Small intestine (tissue), 7 donors: ENCODE data around the gene RARA. TPM values are rescaled to one million over a fixed set of nuclear protein-coding genes. Genes with fewer than 3 reads are reported as not detected.
"Not testable (repeated sequence)": the region's sequence is repeated elsewhere in the genome, so short reads cannot be mapped to it uniquely, and the experiment has no call there.

Experiments
- DNase-seq, 2 donors: peaks; one replicate each; pipeline versions ENCODE4 v3.0.0 to v3.0.0-alpha.2; 2013
- FAIRE-seq: peaks from 2 replicates; lab custom pipeline; 2012; peaks lifted over from hg19 to GRCh38; lab: Jason Lieb, UNC
- H3K27ac ChIP-seq, 3 donors: one replicate each; pipeline ENCODE4 v1.5.1; 2013; ENCODE audit warnings: low read length in 2 of 3, mild to moderate bottlenecking in 2 of 3, control low read depth in 1 of 3, inconsistent platforms in 1 of 3, low read depth in 1 of 3, moderate library complexity in 1 of 3
- H3K27me3 ChIP-seq, 3 donors: one replicate each; pipeline ENCODE4 v1.6.1; 2013; ENCODE audit warnings: low read length in 3 of 3, inconsistent platforms in 1 of 3; ENCODE audit not compliant: control insufficient read depth in 3 of 3, insufficient read depth in 3 of 3
- H3K36me3 ChIP-seq, 3 donors: one replicate each; pipeline ENCODE4 v1.6.1; 2013; ENCODE audit warnings: low read length in 3 of 3, inconsistent platforms in 1 of 3, low read depth in 1 of 3, mild to moderate bottlenecking in 1 of 3, moderate library complexity in 1 of 3; ENCODE audit not compliant: control insufficient read depth in 3 of 3, insufficient read depth in 2 of 3
- H3K4me1 ChIP-seq, 3 donors: one replicate each; pipeline ENCODE4 v1.6.1; 2013; ENCODE audit warnings: low read length in 2 of 3, inconsistent platforms in 1 of 3, low read depth in 1 of 3, mild to moderate bottlenecking in 1 of 3, moderate library complexity in 1 of 3; ENCODE audit not compliant: control insufficient read depth in 3 of 3, insufficient read depth in 2 of 3
- H3K4me3 ChIP-seq, 3 donors: one replicate each; pipeline ENCODE4 v1.5.1; 2013; ENCODE audit warnings: low read length in 3 of 3, control low read depth in 1 of 3, inconsistent platforms in 1 of 3, low read depth in 1 of 3, mild to moderate bottlenecking in 1 of 3, moderate library complexity in 1 of 3
- H3K9me3 ChIP-seq, 2 donors: one replicate each; pipeline ENCODE4 v1.6.1; 2013; ENCODE audit warnings: low read depth in 1 of 2, low read length in 1 of 2; ENCODE audit not compliant: control insufficient read depth in 2 of 2, insufficient read depth in 1 of 2
- WGBS, 3 donors: extraction: QIAGEN DNeasy Blood & Tissue Kit; methylation state at CpG; one replicate each; pipeline ENCODE4 v1.1.7; 2013; 5-methylcytosine and 5-hydroxymethylcytosine counted together
- polyA plus RNA-seq, 4 donors: library from polyadenylated mRNA; stranded (reverse) in 3 of 4; unstranded in 1 of 4; fragments of 200-250 nt in 3 of 4; fragments of 120-200 nt in 1 of 4; gene quantifications; one replicate each; pipeline versions ENCODE4 v1.2.1 to v1.2.3, GENCODE V29; 2013
- donor health status: healthy with polysubstance abuse.
- donor health status: control.
- donor health status: control.
- donor health status: Bipolar disorder and iron deficiency.
- donor health status: healthy.

RARA gene
- polyA plus RNA-seq, 4 donors, result 28.8 to 47.7 (median 39.9) TPM

- H3K27ac ChIP-seq, result no peak overlapping the region
- WGBS, 3 donors, result 59 to 67% (median 64%) methylated on average over 4 of the region's 4 CpGs
- DNase-seq, result peak; percentile 75 to 78
- H3K27me3 ChIP-seq, result no peaks in the 10 kb centered on the region
- H3K9me3 ChIP-seq, result no peaks in the 10 kb centered on the region
- H3K4me3 ChIP-seq, result no peak overlapping the region
- FAIRE-seq, result no peak
- H3K36me3 ChIP-seq, result peaks cover 0 to 1% (median 0%) of the 10 kb centered on the region in 3 donors
- peaks cover 0 to 15% (median 2%) of the 10 kb centered on the region in 3 donors for H3K4me1 ChIP-seq
These were observed 18.2 kb upstream of the RARA start for GRCh38 chr17:40290629-40291280.

GRCh38 chr17:40291281-40291664, 17.7 kb upstream of the RARA start:
- FAIRE-seq (no peak), DNase-seq (no peak)
- peaks cover 0 to 3% (median 0%) of the 10 kb centered on the region in 3 donors for H3K36me3 ChIP-seq

GRCh38 chr17:40293363-40293762, 15.6 kb upstream of the RARA start:
- FAIRE-seq (no peak), DNase-seq (no peak)
- Histone ChIP-seq H3K27ac (no peak overlapping the region), H3K36me3 (peaks cover 0 to 8% (median 0%) of the 10 kb centered on the region in 3 donors), H3K9me3 (no peaks in the 10 kb centered on the region), H3K4me1 (no peaks in the 10 kb centered on the region), H3K27me3 (no peaks in the 10 kb centered on the region), H3K4me3 (no peak overlapping the region)
- WGBS, 3 donors, result 66 to 96% (median 90%) methylated on average over 1 of the region's 1 CpG

More at GRCh38 chr17:40291281-40291664, 17.7 kb upstream of the RARA start:
- 89 to 94% (median 90%) methylated on average over 2 of the region's 2 CpGs for WGBS, 3 donors
- H3K4me3 ChIP-seq, result no peak overlapping the region
- peaks cover 0 to 10% (median 0%) of the 10 kb centered on the region in 3 donors for H3K4me1 ChIP-seq
- H3K27ac ChIP-seq, result no peak overlapping the region
- no peaks in the 10 kb centered on the region for H3K9me3 ChIP-seq
- no peaks in the 10 kb centered on the region for H3K27me3 ChIP-seq

- no peaks in the 10 kb centered on the region for H3K27me3 ChIP-seq
- H3K4me1 ChIP-seq, result no peaks in the 10 kb centered on the region
- peaks cover 0 to 12% (median 0%) of the 10 kb centered on the region in 3 donors for H3K36me3 ChIP-seq
- DNase-seq (no peak), FAIRE-seq (no peak)
- 81 to 87% (median 86%) methylated on average over 5 of the region's 5 CpGs for WGBS, 3 donors
- no peaks in the 10 kb centered on the region for H3K9me3 ChIP-seq
- no peak overlapping the region for H3K4me3 ChIP-seq
- no peak overlapping the region for H3K27ac ChIP-seq
These were observed 13.2 kb upstream of the RARA start for GRCh38 chr17:40295488-40296436.

GRCh38 chr17:40297511-40297910, 11.5 kb upstream of the RARA start:
- no peaks in the 10 kb centered on the region for H3K27me3 ChIP-seq
- no peak overlapping the region for H3K27ac ChIP-seq
- H3K4me1 ChIP-seq, result no peaks in the 10 kb centered on the region
- H3K9me3 ChIP-seq, result no peaks in the 10 kb centered on the region
- H3K4me3 ChIP-seq, result no peak overlapping the region
- DNase-seq (no peak), FAIRE-seq (no peak)
- peaks cover 0 to 15% (median 0%) of the 10 kb centered on the region in 3 donors for H3K36me3 ChIP-seq
- 94 to 98% (median 95%) methylated on average over 2 of the region's 2 CpGs for WGBS, 3 donors

GRCh38 chr17:40298726-40299125, 10.3 kb upstream of the RARA start:
- Histone ChIP-seq H3K9me3 (no peaks in the 10 kb centered on the region), H3K4me1 (no peaks in the 10 kb centered on the region), H3K36me3 (peaks cover 0 to 15% (median 0%) of the 10 kb centered on the region in 3 donors), H3K4me3 (no peak overlapping the region), H3K27me3 (no peaks in the 10 kb centered on the region), H3K27ac (no peak overlapping the region)
- no peak for DNase-seq
- no peak for FAIRE-seq
- 65 to 77% (median 67%) methylated on average over 3 of the region's 3 CpGs for WGBS, 3 donors

- not testable (repeated sequence) for H3K27me3 ChIP-seq, H3K9me3 ChIP-seq, FAIRE-seq, H3K27ac ChIP-seq, H3K4me3 ChIP-seq, H3K4me1 ChIP-seq, DNase-seq
- H3K36me3 ChIP-seq, result peaks cover 0 to 15% (median 0%) of the 10 kb centered on the region in 3 donors
- 80 to 94% (median 92%) methylated on average over 7 of the region's 7 CpGs for WGBS, 3 donors
These were observed 9.7 kb upstream of the RARA start for GRCh38 chr17:40299159-40299757.

- peak in 1 of 2 donors; percentile 58 for DNase-seq
- H3K27me3 ChIP-seq, result no peaks in the 10 kb centered on the region
- peaks cover 0 to 12% (median 0%) of the 10 kb centered on the region in 3 donors for H3K36me3 ChIP-seq
- 28 to 60% (median 51%) methylated on average over 4 of the region's 4 CpGs for WGBS, 3 donors
- FAIRE-seq, result no peak
- H3K27ac ChIP-seq, result no peak overlapping the region
- H3K4me1 ChIP-seq, result peaks cover 0 to 2% (median under 1%) of the 10 kb centered on the region in 3 donors
- H3K4me3 ChIP-seq, result no peak overlapping the region
- no peaks in the 10 kb centered on the region for H3K9me3 ChIP-seq
These were observed 7.7 kb upstream of the RARA start for GRCh38 chr17:40301315-40301714.
